Activated effector memory CD4-positive, alpha-beta T cell treated with anti-CD3 and anti-CD28 coated beads, Interleukin-2, amount 50 U/mL, for 16 hours (primary cell): Measurements from ENCODE around the gene NDUFS2.

Experiments
- DNase-seq: peaks from one replicate; pipeline ENCODE4 v3.0.0-alpha.2; 2020

The NDUFS2 gene

GRCh38 chr1:161172776-161173376, 29.3 kb upstream of the NDUFS2 start:
- no peak for DNase-seq

- no peak for DNase-seq
Observed at GRCh38 chr1:161173711-161174110, 28.5 kb upstream of the NDUFS2 start.

- DNase-seq: no peak
Observed at GRCh38 chr1:161174911-161175310, 27.3 kb upstream of the NDUFS2 start.

GRCh38 chr1:161175771-161176453, 26.3 kb upstream of the NDUFS2 start:
- DNase-seq: no peak

- DNase-seq: no peak
Observed at GRCh38 chr1:161176468-161177111, 25.6 kb upstream of the NDUFS2 start.

- peak; percentile 97 for DNase-seq
Observed at GRCh38 chr1:161177112-161177935, 24.8 kb upstream of the NDUFS2 start, which contains the start of gene B4GALT3. Gene B4GALT3 (minus strand): TSS chr1:161177507. CDS start chr1:161176060, 1,447 bp downstream.

GRCh38 chr1:161177936-161178244, 24.3 kb upstream of the NDUFS2 start:
- no peak for DNase-seq

GRCh38 chr1:161179698-161180097, 22.5 kb upstream of the NDUFS2 start:
- DNase-seq: peak; percentile 50

GRCh38 chr1:161180639-161181038, 21.5 kb upstream of the NDUFS2 start:
- DNase-seq: no peak

- DNase-seq: peak; percentile 83
Observed at GRCh38 chr1:161182214-161182613, 20.0 kb upstream of the NDUFS2 start.

GRCh38 chr1:161185282-161185682, 16.9 kb upstream of the NDUFS2 start:
- DNase-seq: peak; percentile 87

- DNase-seq: no peak
Observed at GRCh38 chr1:161185732-161186311, 16.3 kb upstream of the NDUFS2 start.

- DNase-seq: no peak
Observed at GRCh38 chr1:161187311-161187710, 14.9 kb upstream of the NDUFS2 start.

GRCh38 chr1:161188381-161188780, 13.8 kb upstream of the NDUFS2 start:
- no peak for DNase-seq

GRCh38 chr1:161189036-161189435, 13.1 kb upstream of the NDUFS2 start:
- no peak for DNase-seq

- no peak for DNase-seq
Observed at GRCh38 chr1:161190962-161191521, 11.1 kb upstream of the NDUFS2 start.

- DNase-seq: no peak
Observed at GRCh38 chr1:161191971-161192370, 10.2 kb upstream of the NDUFS2 start.

- DNase-seq: peak; percentile 87
Observed at GRCh38 chr1:161192476-161193465, 9.4 kb upstream of the NDUFS2 start.

- no peak for DNase-seq
Observed at GRCh38 chr1:161193561-161194235, 8.5 kb upstream of the NDUFS2 start.

GRCh38 chr1:161195171-161195570, 7.0 kb upstream of the NDUFS2 start:
- DNase-seq: no peak

GRCh38 chr1:161196111-161196510, 6.1 kb upstream of the NDUFS2 start:
- DNase-seq: no peak
